SK-N-MC (cell line): Measurements from ENCODE around the gene NVL.
A peak's percentile ranks its signal among the peaks of the same experiment; 100 is the strongest.

ENCODE experiments used
- DNase-seq: peaks from one replicate; pipeline ENCODE4 v3.0.0-alpha.2; 2011; ENCODE audit warnings: low read depth, low spot score
- H3K27ac ChIP-seq: fragments of 200-600 bp; sonication (generic); 2 replicates; pipeline ENCODE4 v1.5.1; 2016; ENCODE audit warnings: mixed run types
- H3K36me3 ChIP-seq: fragments of 200-600 bp; sonication (generic); 2 replicates; pipeline ENCODE4 v1.6.1; 2017; ENCODE audit warnings: antibody characterized with exemption, low read length, mixed read lengths; ENCODE audit not compliant: insufficient read depth
- H3K4me3 ChIP-seq: fragments of 200-600 bp; sonication (generic); 2 replicates; pipeline ENCODE4 v1.5.1; 2016
- H3K9ac ChIP-seq: fragments of 200-600 bp; sonication (generic); 2 replicates; pipeline ENCODE4 v1.8.0; 2017; ENCODE audit warnings: mixed run types, mixed read lengths; ENCODE audit not compliant: insufficient read length
- H3K9me3 ChIP-seq: fragments of 200-600 bp; sonication (generic); 2 replicates; pipeline ENCODE4 v1.6.1; 2017; ENCODE audit warnings: low read depth, mild to moderate bottlenecking, antibody characterized with exemption, low read length, moderate library complexity, mixed read lengths
- EZH2 ChIP-seq: fragments of 200-600 bp; sonication (generic); IDR thresholded peaks from one replicate; pipeline ENCODE4 v1.6.1; 2017; ENCODE audit warnings: antibody characterized with exemption
- FOXP2 ChIP-seq: optimal IDR thresholded peaks from 2 replicates; pipeline ENCODE3; 2011; ENCODE audit warnings: mild to moderate bottlenecking, moderate library complexity; ENCODE audit not compliant: insufficient read depth; ENCODE audit errors: extremely low read length, control extremely low read depth
- POLR2AphosphoS5 ChIP-seq: IDR thresholded peaks from 2 replicates; pipeline ENCODE4 v1.6.1; 2012; ENCODE audit warnings: mild to moderate bottlenecking, low read depth, low read length, borderline replicate concordance

Gene NVL

GRCh38 chr1:224201383-224201782 is 128.6 kb downstream of the NVL start:
- Histone ChIP-seq H3K9ac (no peak overlapping the region), H3K27ac (no peak overlapping the region), H3K9me3 (no peaks in the 10 kb centered on the region), H3K4me3 (no peak overlapping the region), H3K36me3 (no peaks in the 10 kb centered on the region)
- TF ChIP-seq POLR2AphosphoS5: no peak
- TF ChIP-seq FOXP2: no peak
- TF ChIP-seq EZH2: no peak
- DNase-seq: no peak

DNA sequence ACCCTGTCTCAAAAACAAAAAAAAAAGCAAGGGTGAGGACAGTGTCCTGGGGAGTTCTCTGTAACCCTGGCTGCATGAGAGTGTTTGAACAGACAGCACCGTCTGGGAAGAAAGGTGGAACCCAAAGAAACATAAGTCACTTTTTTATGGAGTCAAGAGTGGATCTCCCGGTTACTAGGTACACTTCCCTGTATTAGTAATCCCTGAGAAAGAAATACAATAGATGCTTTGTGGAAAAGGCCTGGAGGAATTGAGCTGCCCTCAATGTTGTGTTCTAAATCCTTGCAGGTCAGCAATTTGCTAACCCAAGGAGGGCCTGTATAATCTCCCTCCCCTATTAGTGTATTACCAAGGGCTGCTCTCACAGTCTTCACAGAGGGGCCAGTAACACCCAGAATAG is 130.3 kb downstream of the NVL start:
- H3K9me3 ChIP-seq: no peaks in the 10 kb centered on the region
- no peak overlapping the region for H3K27ac ChIP-seq
- H3K9ac ChIP-seq: no peak overlapping the region
- DNase-seq: no peak
- no peak for TF ChIP-seq EZH2
- no peak for TF ChIP-seq POLR2AphosphoS5
- no peak for TF ChIP-seq FOXP2
- no peaks in the 10 kb centered on the region for H3K36me3 ChIP-seq
- H3K4me3 ChIP-seq: no peak overlapping the region

GRCh38 chr1:224198572-224198971 is 131.4 kb downstream of the NVL start:
- Histone ChIP-seq H3K27ac (no peak overlapping the region), H3K4me3 (no peak overlapping the region), H3K9me3 (no peaks in the 10 kb centered on the region), H3K9ac (no peak overlapping the region), H3K36me3 (peaks cover 5% of the 10 kb centered on the region)
- DNase-seq: no peak
- no peak for TF ChIP-seq POLR2AphosphoS5
- no peak for TF ChIP-seq EZH2
- no peak for TF ChIP-seq FOXP2

GRCh38 chr1:224196813-224197600 is 133.0 kb downstream of the NVL start:
- peaks cover 20% of the 10 kb centered on the region for H3K36me3 ChIP-seq
- H3K9ac ChIP-seq: peak overlapping the region; percentile 67
- H3K27ac ChIP-seq: peak overlapping the region; percentile 97
- no peaks in the 10 kb centered on the region for H3K9me3 ChIP-seq
- peak; percentile 91 for DNase-seq
- no peak for TF ChIP-seq EZH2
- peak overlapping the region; percentile 73 for H3K4me3 ChIP-seq

- Histone ChIP-seq H3K36me3 (peaks cover 39% of the 10 kb centered on the region), H3K27ac (no peak overlapping the region), H3K9me3 (no peaks in the 10 kb centered on the region), H3K9ac (no peak overlapping the region), H3K4me3 (no peak overlapping the region)
- no peak for DNase-seq
- no peak for TF ChIP-seq POLR2AphosphoS5
These were observed 136.5 kb downstream of the NVL start for GRCh38 chr1:224193319-224193966.

DNA sequence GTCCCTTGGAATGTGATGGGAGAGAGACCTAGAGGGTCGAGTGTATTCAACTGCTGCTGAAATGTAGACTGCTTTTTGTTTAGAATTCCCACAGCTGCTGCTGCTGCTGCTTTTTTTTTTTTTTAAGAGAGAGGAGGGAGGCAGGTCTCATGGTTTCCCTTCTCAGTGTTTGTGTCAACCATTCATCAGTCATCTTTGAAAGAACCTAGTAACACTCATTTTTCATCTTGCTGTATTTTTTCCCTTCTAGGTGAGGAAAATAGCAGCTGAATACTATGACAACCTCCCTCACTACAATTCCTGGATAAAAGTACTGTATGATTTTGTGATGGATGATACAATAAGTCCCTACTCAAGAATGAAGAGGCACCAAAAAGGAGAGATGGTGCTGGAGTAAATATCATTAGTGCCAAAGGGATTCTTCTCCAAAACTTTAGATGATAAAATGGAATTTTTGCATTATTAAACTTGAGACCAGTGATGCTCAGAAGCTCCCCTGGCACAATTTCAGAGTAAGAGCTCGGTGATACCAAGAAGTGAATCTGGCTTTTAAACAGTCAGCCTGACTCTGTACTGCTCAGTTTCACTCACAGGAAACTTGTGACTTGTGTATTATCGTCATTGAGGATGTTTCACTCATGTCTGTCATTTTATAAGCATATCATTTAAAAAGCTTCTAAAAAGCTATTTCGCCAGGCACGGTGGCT is 137.7 kb downstream of the NVL start:
- TF ChIP-seq POLR2AphosphoS5 (no peak), FOXP2 (no peak), EZH2 (no peak)
- no peaks in the 10 kb centered on the region for H3K9me3 ChIP-seq
- no peak for DNase-seq
- H3K36me3 ChIP-seq: peaks cover 49% of the 10 kb centered on the region
- no peak overlapping the region for H3K4me3 ChIP-seq
- no peak overlapping the region for H3K9ac ChIP-seq
- H3K27ac ChIP-seq: no peak overlapping the region

GRCh38 chr1:224189561-224189960 is 140.4 kb downstream of the NVL start:
- Histone ChIP-seq H3K36me3 (peaks cover 75% of the 10 kb centered on the region), H3K27ac (0 out of 2 replicates have a peak overlapping the region, but pooled peaks have one; percentile 65), H3K4me3 (no peak overlapping the region), H3K9ac (no peak overlapping the region), H3K9me3 (no peaks in the 10 kb centered on the region)
- DNase-seq: no peak
- TF ChIP-seq POLR2AphosphoS5 (no peak), FOXP2 (no peak), EZH2 (no peak)

GRCh38 chr1:224188286-224188685 is 141.7 kb downstream of the NVL start:
- peaks cover 67% of the 10 kb centered on the region for H3K36me3 ChIP-seq
- TF ChIP-seq POLR2AphosphoS5 (no peak), FOXP2 (no peak), EZH2 (no peak)
- H3K9me3 ChIP-seq: no peaks in the 10 kb centered on the region
- H3K27ac ChIP-seq: no peak overlapping the region
- DNase-seq: no peak
- H3K4me3 ChIP-seq: no peak overlapping the region
- H3K9ac ChIP-seq: no peak overlapping the region
